GM23248 (cell line): ENCODE data around the gene SURF1. TPM values are rescaled to one million over a fixed set of nuclear protein-coding genes. Genes with fewer than 3 reads are reported as not detected.
"Not testable (repeated sequence)": the region's sequence is repeated elsewhere in the genome, so short reads cannot be mapped to it uniquely, and the experiment has no call there.

Experiments
- DNase-seq: peaks from one replicate; pipeline ENCODE4 v3.0.0-alpha.2; 2015
- H2AFZ ChIP-seq: fragments of 200-600 bp; sonication (generic); 2 replicates; pipeline ENCODE4 v1.6.1; 2016; ENCODE audit warnings: antibody characterized with exemption
- H3F3A ChIP-seq: fragments of 200-600 bp; sonication (generic); 2 replicates; pipeline ENCODE4 v1.6.1; 2016; ENCODE audit warnings: mild to moderate bottlenecking, antibody characterized with exemption, mixed run types; ENCODE audit not compliant: insufficient read depth
- H3K27ac ChIP-seq: fragments of 200-600 bp; sonication (generic); 2 replicates; pipeline ENCODE4 v1.5.1; 2016; ENCODE audit warnings: mild to moderate bottlenecking
- H3K27me3 ChIP-seq: fragments of 200-600 bp; sonication (generic); replicated peaks from 2 replicates; pipeline ENCODE4 v1.6.1; 2016; ENCODE audit warnings: mild to moderate bottlenecking; ENCODE audit not compliant: insufficient read depth
- H3K36me3 ChIP-seq: fragments of 200-600 bp; sonication (generic); 2 replicates; pipeline ENCODE4 v1.6.1; 2016; ENCODE audit warnings: low read depth, mild to moderate bottlenecking
- H3K4me1 ChIP-seq: fragments of 200-600 bp; sonication (generic); 2 replicates; pipeline ENCODE4 v1.6.1; 2016; ENCODE audit warnings: mild to moderate bottlenecking; ENCODE audit not compliant: insufficient read depth
- H3K4me2 ChIP-seq: fragments of 200-600 bp; sonication (generic); one replicate; pipeline ENCODE4 v1.6.1; 2016; ENCODE audit warnings: mild to moderate bottlenecking; ENCODE audit not compliant: unreplicated experiment
- H3K4me3 ChIP-seq: fragments of 200-600 bp; sonication (generic); 2 replicates; pipeline ENCODE4 v1.5.1; 2016; ENCODE audit warnings: mild to moderate bottlenecking
- H3K79me2 ChIP-seq: fragments of 200-600 bp; sonication (generic); 2 replicates; pipeline ENCODE4 v1.6.1; 2016; ENCODE audit warnings: mild to moderate bottlenecking; ENCODE audit not compliant: insufficient read depth
- H3K9ac ChIP-seq: fragments of 200-600 bp; sonication (generic); 2 replicates; pipeline ENCODE4 v1.6.1; 2016; ENCODE audit warnings: mild to moderate bottlenecking
- H3K9me2 ChIP-seq: fragments of 200-600 bp; sonication (generic); 2 replicates; pipeline ENCODE4 v1.6.1; 2016; ENCODE audit warnings: mixed run types, mild to moderate bottlenecking, moderate library complexity; ENCODE audit not compliant: insufficient read depth
- H3K9me3 ChIP-seq: fragments of 200-600 bp; sonication (generic); one replicate; pipeline ENCODE4 v1.6.1; 2017; ENCODE audit warnings: low read depth
- H4K20me1 ChIP-seq: fragments of 200-600 bp; sonication (generic); 2 replicates; pipeline ENCODE4 v1.6.0; 2016; ENCODE audit not compliant: insufficient read depth
- EZH2 ChIP-seq: fragments of 200-600 bp; sonication (generic); IDR thresholded peaks from 2 replicates; pipeline ENCODE4 v1.6.1; 2018; ENCODE audit warnings: antibody characterized with exemption, mild to moderate bottlenecking; ENCODE audit not compliant: insufficient read depth, poor library complexity, severe bottlenecking
- EZH2phosphoT487 ChIP-seq: fragments of 200-600 bp; sonication (generic); IDR thresholded peaks from 2 replicates; pipeline ENCODE4 v1.6.1; 2018; ENCODE audit warnings: antibody characterized with exemption, moderate library complexity, mild to moderate bottlenecking, low read depth; ENCODE audit not compliant: insufficient read depth
- WGBS, 2 experiments: methylation state at CpG; one replicate each; pipeline ENCODE4 v1.1.6; 2015 to 2017; ENCODE audit warnings: low lambda C conversion rate in 2 of 2, low coverage in 1 of 2; ENCODE audit errors: missing lambda C conversion rate in 2 of 2; 5-methylcytosine and 5-hydroxymethylcytosine counted together
- in situ Hi-C: fragments of 300-500 bp; cut with MboI; formaldehyde crosslinking; loops from 2 replicates; pipeline ENCODE4 v1.15.0; 2020
- polyA plus RNA-seq: library from polyadenylated mRNA; unstranded; fragments of >200 nt; fragmentation: Nextera tagmentation; extraction: Ambion mirVana; gene quantifications from 2 replicates; pipeline ENCODE4 v1.2.1, GENCODE V29; 2016
- total RNA-seq: library from RNA; depleted of rRNA; stranded (reverse); fragments of >200 nt; shearing (Covaris generic); gene quantifications from 2 replicates; pipeline ENCODE4 v1.2.3, GENCODE V29; 2014

SURF1 gene
- total and polyA plus RNA-seq, 2 experiments from 2014 or later, result 29.1 to 57.4 TPM

DNA sequence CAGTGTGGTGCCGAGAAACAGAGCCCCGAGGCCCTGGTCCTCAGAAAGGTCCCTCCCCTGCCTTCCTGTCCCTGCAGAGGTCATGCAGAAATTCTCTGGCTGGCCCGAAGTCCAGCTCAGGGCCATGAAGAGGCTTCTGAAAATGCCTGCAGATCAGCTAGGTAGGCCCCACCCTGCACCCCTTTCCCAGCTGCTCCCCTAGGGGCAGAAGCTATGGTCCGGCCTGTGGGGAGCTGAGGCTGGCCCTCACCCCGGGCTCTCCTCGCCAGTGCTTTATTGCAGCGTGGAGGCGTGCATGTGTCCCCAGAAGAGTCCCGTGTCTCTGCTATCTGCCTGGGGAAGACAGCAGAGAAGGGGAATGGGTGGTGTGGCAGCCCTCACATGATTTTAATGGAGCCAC, 41.6 kb upstream of the SURF1 start:
- Histone ChIP-seq H3K4me1 (no peaks in the 10 kb centered on the region), H3K4me3 (no peak overlapping the region), H3K27me3 (peaks cover 6% of the 10 kb centered on the region), H4K20me1 (no peaks in the 10 kb centered on the region), H3K36me3 (no peaks in the 10 kb centered on the region), H2AFZ (no peak overlapping the region), H3K9me2 (no peaks in the 10 kb centered on the region), H3K4me2 (no peak overlapping the region), H3K9ac (no peak overlapping the region), H3K79me2 (no peaks in the 10 kb centered on the region), H3K9me3 (no peaks in the 10 kb centered on the region), H3K27ac (no peak overlapping the region), H3F3A (no peaks in the 10 kb centered on the region)
- WGBS, 2 experiments, result 59 to 60% methylated on average over 7 to 9 of the region's 9 CpGs
- DNase-seq, result no peak
- TF ChIP-seq EZH2phosphoT487 (no peak), EZH2 (no peak)
- in situ Hi-C loops, result no loop called here

DNA sequence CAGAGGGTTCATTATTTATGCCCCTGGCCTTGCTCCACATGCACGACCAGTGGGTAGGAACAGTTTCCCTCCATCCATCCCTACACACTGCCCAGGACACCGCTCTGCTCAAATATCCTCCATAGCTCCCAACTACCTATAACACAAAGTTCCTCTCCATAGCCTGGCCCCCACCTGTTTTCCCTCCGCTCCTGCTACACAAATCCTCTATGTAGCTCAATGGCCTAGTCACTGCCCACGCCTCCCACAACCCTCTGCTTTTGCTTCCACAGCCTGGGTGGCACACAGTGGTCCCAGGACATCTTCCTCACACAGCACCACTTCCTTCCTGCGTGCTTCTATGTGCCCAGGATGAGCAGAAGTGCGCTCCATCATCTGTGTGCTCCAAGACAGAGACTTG, 41.1 kb upstream of the SURF1 start:
- Histone ChIP-seq H4K20me1 (no peaks in the 10 kb centered on the region), H3K4me1 (no peaks in the 10 kb centered on the region), H3K9me2 (no peaks in the 10 kb centered on the region), H3K36me3 (no peaks in the 10 kb centered on the region), H2AFZ (no peak overlapping the region), H3K4me2 (no peak overlapping the region), H3K79me2 (no peaks in the 10 kb centered on the region), H3K27ac (no peak overlapping the region), H3K4me3 (no peak overlapping the region), H3K27me3 (peaks cover 6% of the 10 kb centered on the region), H3K9me3 (no peaks in the 10 kb centered on the region), H3F3A (no peaks in the 10 kb centered on the region), H3K9ac (no peak overlapping the region)
- no peak for DNase-seq
- TF ChIP-seq EZH2phosphoT487, result no peak
- no peak for TF ChIP-seq EZH2
- 48 to 54% methylated on average over 6 of the region's 6 CpGs for WGBS, 2 experiments
- in situ Hi-C loops, result no loop called here

DNA sequence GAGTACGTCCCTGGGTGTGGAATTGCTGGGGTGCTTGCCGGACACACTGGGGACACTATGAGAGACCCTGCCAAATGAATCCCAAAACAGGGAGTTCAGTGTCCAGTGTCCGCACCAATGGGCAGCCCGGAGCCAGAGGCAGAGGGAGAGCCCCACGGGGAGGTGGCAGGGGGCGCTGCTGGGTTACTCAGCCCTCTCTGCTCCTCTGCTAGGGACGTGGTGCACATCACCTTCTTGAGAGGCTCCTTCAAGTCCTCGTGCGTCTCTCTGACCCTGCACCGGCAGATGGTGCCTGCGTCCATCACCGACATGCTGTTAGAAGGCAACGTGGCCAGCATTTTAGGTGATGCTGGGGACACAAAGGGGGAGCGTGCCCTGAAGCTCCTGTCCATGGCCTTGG, 40.7 kb upstream of the SURF1 start:
- H3K36me3 ChIP-seq, result no peaks in the 10 kb centered on the region
- DNase-seq, result peak; percentile 48
- WGBS, 2 experiments, result 13 to 16% methylated on average over 14 of the region's 14 CpGs

DNA sequence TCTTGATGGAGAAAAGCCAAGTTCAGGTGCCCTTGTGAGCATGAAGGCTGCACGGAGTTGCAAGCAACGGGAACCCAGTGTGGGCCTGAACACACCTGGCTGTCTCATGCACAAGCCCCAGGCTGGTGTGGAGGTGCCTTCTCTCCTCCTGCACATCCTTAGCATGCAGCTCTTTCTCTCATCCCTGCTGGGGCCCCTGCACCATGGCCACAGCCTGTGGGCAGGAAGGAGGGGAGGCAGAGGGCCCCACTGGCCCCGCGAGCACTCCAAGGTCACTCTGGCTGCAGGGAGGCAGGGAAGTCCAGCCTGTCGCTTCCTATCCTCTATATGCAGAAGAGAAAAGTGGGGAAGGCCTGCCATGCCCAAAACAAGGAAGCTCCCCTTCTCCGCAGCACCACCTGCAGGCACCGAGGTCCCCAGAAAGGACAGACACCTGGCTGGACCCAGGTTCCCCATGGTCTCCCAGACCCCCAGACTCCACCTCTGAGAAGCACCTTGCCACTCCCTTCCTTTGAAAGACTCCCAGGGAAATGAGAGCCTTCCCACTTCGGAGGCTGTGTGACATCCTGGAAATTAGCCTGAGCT, 38.5 kb upstream of the SURF1 start:
- TF ChIP-seq EZH2 (no peak), EZH2phosphoT487 (no peak)

More for the DNA sequence above, 40.7 kb upstream of the SURF1 start:
- Histone ChIP-seq H3K79me2 (no peaks in the 10 kb centered on the region), H3K4me1 (no peaks in the 10 kb centered on the region), H2AFZ (no peak overlapping the region), H3K4me2 (no peak overlapping the region), H3K9me2 (no peaks in the 10 kb centered on the region), H3K9ac (no peak overlapping the region), H3K9me3 (no peaks in the 10 kb centered on the region), H3K27me3 (peaks cover 6% of the 10 kb centered on the region), H3F3A (no peaks in the 10 kb centered on the region), H3K4me3 (no peak overlapping the region), H4K20me1 (no peaks in the 10 kb centered on the region), H3K27ac (no peak overlapping the region)
- in situ Hi-C loops, result no loop called here
- TF ChIP-seq EZH2phosphoT487 (no peak), EZH2 (no peak)

DNA sequence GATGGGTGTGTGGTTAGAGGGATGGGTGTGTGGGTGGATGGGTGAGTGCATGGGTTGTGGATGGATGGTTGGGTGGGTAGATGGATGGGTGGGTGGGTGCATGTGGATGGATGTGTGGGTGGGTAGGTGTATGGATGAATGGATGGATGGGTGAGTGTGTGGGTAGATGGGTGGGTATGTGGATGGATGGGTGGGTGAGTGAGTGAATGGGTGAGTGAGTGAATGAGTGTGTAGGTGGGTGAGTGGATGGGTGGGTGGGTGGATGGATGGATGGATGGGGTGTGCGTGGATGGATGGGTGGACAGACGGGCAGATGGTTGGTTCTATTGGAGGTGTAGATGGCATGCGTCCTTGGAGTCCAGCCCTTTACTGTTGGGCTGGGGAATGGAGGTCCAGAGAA, 37.1 kb upstream of the SURF1 start:
- no peaks in the 10 kb centered on the region for H4K20me1 ChIP-seq
- in situ Hi-C loops, result no loop called here
- WGBS, 2 experiments, result 70 to 90% methylated on average over 2 to 3 of the region's 3 CpGs

More for the DNA sequence above, 38.5 kb upstream of the SURF1 start:
- Histone ChIP-seq H3K9me3 (no peaks in the 10 kb centered on the region), H3K9ac (no peak overlapping the region), H3K27ac (no peak overlapping the region), H2AFZ (no peak overlapping the region), H3K4me3 (no peak overlapping the region), H3K4me1 (no peaks in the 10 kb centered on the region), H3F3A (no peaks in the 10 kb centered on the region), H3K4me2 (no peak overlapping the region), H3K27me3 (peaks cover 6% of the 10 kb centered on the region), H4K20me1 (no peaks in the 10 kb centered on the region), H3K36me3 (no peaks in the 10 kb centered on the region), H3K9me2 (no peaks in the 10 kb centered on the region), H3K79me2 (no peaks in the 10 kb centered on the region)
- in situ Hi-C loops, result no loop called here
- DNase-seq, result no peak
- WGBS, 2 experiments, result 44 to 48% methylated on average over 8 of the region's 8 CpGs

DNA sequence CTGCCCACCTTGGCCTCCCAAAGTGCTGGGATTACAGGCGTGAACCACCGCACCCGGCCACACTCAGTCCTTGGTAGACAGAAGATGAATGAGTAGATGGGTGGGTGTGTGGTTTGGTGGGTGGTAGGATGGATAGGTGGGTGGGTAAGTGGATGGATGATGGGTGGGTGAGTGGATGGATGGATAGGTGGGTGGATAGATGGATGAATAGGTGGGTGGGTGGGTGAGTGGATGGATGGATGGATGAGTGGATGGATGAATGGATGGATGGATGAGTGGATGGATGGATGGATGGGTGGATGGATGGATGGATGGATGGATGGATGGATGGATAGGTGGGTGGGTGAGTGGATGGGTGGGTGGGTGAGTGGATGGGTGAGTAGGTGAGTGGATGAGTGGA, 36.0 kb upstream of the SURF1 start:
- H3K9ac ChIP-seq, H3K79me2 ChIP-seq, H3K4me2 ChIP-seq, H3K4me3 ChIP-seq, H3K4me1 ChIP-seq, H2AFZ ChIP-seq, in situ Hi-C loops, DNase-seq, H4K20me1 ChIP-seq, H3F3A ChIP-seq, H3K27ac ChIP-seq, H3K9me2 ChIP-seq, H3K36me3 ChIP-seq, H3K9me3 ChIP-seq, H3K27me3 ChIP-seq: not testable (repeated sequence)
- WGBS, 2 experiments, result 80 to 84% methylated on average over 3 of the region's 3 CpGs

More for the DNA sequence above, 37.1 kb upstream of the SURF1 start:
- Histone ChIP-seq H3K9me2 (no peaks in the 10 kb centered on the region), H3K9ac (no peak overlapping the region), H3K27ac (no peak overlapping the region), H2AFZ (no peak overlapping the region), H3K4me3 (no peak overlapping the region), H3K27me3 (peaks cover 6% of the 10 kb centered on the region), H3K4me1 (no peaks in the 10 kb centered on the region), H3K36me3 (no peaks in the 10 kb centered on the region), H3F3A (no peaks in the 10 kb centered on the region), H3K79me2 (no peaks in the 10 kb centered on the region), H3K4me2 (no peak overlapping the region), H3K9me3 (no peaks in the 10 kb centered on the region)
- DNase-seq, result no peak
- no peak for TF ChIP-seq EZH2
- no peak for TF ChIP-seq EZH2phosphoT487

DNA sequence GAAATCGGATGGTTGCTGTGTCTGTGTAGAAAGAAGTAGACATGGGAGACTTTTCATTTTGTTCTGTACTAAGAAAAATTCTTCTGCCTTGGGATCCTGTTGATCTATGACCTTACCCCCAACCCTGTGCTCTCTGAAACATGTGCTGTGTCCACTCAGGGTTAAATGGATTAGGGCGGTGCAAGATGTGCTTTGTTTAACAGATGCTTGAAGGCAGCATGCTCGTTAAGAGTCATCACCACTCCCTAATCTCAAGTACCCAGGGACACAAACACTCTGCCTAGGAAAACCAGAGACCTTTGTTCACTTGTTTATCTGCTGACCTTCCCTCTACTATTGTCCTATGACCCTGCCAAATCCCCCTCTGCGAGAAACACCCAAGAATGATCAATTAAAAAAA, 35.2 kb upstream of the SURF1 start:
- H2AFZ ChIP-seq, H3K27me3 ChIP-seq, H4K20me1 ChIP-seq, H3K4me1 ChIP-seq, in situ Hi-C loops, H3K9me3 ChIP-seq, DNase-seq, H3K4me3 ChIP-seq, H3F3A ChIP-seq, H3K36me3 ChIP-seq, H3K9ac ChIP-seq, H3K79me2 ChIP-seq, H3K9me2 ChIP-seq, H3K27ac ChIP-seq, H3K4me2 ChIP-seq: not testable (repeated sequence)
- WGBS, 2 experiments, result 27 to 48% methylated on average over 2 to 3 of the region's 4 CpGs
